DMS 273 (cell line): ENCODE data around the gene AGTPBP1.
A peak's percentile ranks its signal among the peaks of the same experiment; 100 is the strongest.
"Not testable (repeated sequence)": the region's sequence is repeated elsewhere in the genome, so short reads cannot be mapped to it uniquely, and the experiment has no call there.

ENCODE experiments used
- DNase-seq: peaks from one replicate; lab custom pipeline; 2025; ENCODE audit not compliant: unreplicated experiment; lab: John Stamatoyannopoulos, UW

The AGTPBP1 gene

DNA sequence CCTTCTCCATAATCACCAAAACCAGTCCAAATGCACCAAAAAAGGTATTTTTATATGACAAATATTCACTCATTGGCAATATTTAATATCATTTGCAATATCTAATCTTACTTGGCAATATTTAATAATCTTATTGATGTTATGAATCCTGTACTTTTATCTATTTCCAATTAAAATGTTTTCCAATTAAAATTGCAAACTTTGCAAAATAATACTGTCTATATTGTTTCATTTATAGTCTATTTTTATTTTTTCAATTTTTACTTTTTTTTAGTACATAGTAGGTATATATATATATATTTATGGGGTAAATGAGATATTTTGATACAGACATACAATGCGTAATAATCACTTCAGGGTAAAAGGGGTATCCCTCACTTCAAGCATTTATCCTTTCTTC lies 109.9 kb downstream of the AGTPBP1 start:
- no peak for DNase-seq

GRCh38 chr9:85630676-85631075 lies 111.1 kb downstream of the AGTPBP1 start:
- no peak for DNase-seq

DNA sequence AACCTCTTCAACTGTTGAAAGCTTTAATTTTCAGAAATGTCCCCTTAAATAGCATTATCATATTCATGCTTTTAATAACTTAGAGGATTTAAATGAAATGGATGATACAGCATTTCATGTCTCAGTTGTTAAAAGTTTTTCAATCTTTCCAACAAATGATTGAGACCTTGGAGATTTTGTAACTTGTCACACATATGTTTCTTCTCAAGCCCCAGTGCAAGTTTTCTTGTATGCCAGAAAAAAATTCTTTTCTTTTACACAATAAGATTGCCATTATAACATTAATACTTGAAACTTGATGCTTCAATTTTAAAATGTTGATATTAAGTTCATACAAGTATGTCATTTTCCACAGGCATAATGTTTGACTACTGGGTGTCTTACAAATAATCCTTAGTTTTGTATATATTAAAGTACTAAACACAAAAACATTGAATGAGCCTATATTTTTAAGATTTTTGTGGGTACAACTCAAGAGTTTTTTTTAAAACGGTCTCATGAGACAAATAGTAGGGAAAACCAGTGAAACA lies 124.5 kb downstream of the AGTPBP1 start:
- DNase-seq, result no peak

GRCh38 chr9:85615792-85616191 lies 126.0 kb downstream of the AGTPBP1 start:
- no peak for DNase-seq

DNA sequence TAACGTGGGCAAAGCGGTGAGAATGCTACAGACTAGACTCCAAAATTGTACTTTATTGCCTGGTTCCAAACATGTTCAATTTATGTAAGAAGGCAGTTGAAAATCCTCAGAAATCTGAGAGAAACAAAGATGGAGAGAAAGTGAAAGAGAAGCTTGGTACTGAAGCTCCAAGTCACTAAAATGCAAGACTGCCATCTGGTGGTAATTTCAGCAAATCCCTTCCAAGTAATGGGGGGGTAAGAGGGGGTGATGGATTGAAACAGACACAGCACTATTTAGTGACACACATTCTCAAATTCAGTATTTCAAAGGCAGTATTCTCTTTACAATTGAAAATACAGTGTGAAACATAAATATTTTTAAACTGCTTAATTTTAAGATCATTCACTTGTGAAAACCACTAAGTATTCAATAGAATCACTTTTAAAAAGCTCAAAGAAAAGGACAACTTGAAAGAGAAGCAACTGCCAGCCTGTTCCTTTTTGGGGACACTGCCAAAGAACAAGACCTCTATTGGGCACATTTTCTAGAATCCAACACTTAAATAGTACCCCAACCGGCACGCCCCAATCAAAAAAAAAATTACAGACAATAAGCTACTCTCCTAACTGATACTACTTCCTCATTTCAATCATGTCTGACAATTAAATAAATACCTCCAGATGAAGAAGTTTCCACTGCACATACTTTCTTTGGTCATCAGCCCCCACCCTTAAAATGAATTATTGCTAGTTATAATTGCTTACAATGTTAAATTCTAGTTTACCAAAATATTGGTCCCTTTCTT lies 131.5 kb downstream of the AGTPBP1 start:
- peak; percentile 84 for DNase-seq

- no peak for DNase-seq
These were observed 135.8 kb downstream of the AGTPBP1 start for GRCh38 chr9:85605905-85606304.

GRCh38 chr9:85603936-85604335 lies 137.8 kb downstream of the AGTPBP1 start:
- DNase-seq, result no peak

GRCh38 chr9:85602742-85603141 lies 139.0 kb downstream of the AGTPBP1 start:
- peak; percentile 52 for DNase-seq

DNA sequence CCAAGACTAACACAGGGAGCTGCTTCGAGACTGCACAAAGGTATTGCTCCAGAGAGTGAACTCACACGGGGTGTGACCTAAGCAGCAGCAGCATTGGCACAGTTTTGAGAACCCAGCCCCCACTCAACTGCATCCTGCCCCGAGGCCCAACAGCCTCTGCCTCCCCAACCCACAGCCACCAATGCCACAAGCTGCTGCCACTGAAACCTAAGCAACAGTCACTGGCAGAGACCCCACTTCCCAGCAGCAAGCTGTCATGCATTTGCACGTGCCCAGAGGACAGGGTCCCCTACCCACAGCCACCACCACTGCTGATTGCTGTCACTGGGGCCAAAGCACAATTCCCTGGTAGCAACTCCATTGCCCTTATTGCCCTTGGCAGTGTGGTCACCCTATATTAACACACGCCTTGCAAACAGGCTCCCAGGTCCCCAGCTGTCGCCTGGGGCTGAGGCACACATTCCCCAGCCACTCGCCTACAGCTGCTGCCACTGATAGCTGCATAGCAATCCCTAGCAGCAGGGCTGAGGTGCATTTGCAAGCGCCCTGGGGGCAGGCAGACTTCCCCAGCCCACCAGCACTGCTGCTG lies 141.0 kb downstream of the AGTPBP1 start:
- peak; percentile 39 for DNase-seq

DNA sequence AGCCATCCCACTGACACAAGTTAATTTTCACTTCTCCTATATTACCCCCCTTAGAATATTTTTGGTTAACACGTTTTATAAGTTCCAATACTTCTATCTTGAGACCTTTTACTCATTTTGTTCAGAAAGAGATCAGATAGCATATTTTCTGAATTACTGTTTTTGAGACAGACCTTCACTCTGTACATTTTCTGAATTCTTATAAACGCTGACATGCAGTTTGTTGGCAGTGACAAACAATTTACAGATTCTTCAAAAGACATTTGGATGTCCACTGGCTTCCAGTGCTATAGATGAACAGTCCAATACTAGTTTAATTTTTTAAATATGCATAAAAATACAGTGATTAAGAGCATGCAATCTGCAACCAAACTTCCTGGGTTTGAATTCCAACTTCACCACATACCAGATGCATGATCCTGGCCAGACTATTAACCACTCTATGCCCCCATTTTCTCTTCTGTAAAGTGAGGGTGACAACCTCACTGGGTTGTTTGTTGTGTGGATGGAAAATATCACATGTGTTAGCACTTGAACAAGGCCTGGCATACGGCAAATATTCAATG lies 142.1 kb downstream of the AGTPBP1 start:
- DNase-seq, result no peak

GRCh38 chr9:85594316-85594715 lies 147.4 kb downstream of the AGTPBP1 start:
- DNase-seq, result no peak

- no peak for DNase-seq
These were observed 155.1 kb downstream of the AGTPBP1 start for GRCh38 chr9:85586684-85587083.

- no peak for DNase-seq
These were observed 164.3 kb downstream of the AGTPBP1 start for GRCh38 chr9:85577353-85577952.

GRCh38 chr9:85575868-85576267 lies 165.9 kb downstream of the AGTPBP1 start:
- no peak for DNase-seq

DNA sequence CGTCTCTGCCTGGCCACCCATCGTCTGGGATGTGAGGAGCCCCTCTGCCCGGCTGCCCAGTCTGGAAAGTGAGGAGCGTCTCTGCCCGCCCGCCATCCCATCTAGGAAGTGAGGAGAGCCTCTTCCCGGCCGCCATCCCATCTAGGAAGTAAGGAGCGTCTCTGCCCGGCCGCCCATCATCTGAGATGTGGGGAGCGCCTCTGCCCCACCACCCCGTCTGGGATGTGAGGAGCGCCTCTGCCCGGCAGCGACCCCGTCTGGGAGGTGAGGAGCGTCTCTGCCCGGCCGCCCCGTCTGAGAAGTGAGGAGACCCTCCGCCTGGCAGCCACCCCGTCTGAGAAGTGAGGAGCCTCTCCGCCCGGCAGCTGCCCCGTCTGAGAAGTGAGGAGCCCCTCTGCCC lies 168.2 kb downstream of the AGTPBP1 start:
- DNase-seq, result not testable (repeated sequence)

- not testable (repeated sequence) for DNase-seq
These were observed 168.8 kb downstream of the AGTPBP1 start for GRCh38 chr9:85572917-85573316.

GRCh38 chr9:85569988-85570387 lies 171.8 kb downstream of the AGTPBP1 start:
- no peak for DNase-seq

DNA sequence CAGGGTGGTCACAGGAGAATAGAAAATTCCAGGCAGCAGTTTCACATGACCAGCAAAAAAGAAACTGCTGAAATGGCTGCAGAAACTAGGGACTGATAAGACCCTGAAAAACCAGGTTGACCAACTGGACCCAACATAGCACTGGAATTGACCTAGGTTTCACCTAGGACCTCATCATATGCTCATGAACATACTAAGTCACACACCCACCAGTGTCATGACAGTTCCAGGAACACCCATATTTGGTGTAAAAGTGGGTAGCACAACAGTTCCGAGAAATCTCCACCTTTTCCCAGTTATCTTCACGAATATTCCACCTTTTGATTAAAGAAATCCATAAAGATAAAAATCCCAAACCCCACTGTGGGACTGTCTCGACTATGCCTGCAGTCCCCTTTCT lies 182.2 kb downstream of the AGTPBP1 start:
- no peak for DNase-seq

GRCh38 chr9:85554349-85554748 lies 187.4 kb downstream of the AGTPBP1 start:
- DNase-seq, result no peak

DNA sequence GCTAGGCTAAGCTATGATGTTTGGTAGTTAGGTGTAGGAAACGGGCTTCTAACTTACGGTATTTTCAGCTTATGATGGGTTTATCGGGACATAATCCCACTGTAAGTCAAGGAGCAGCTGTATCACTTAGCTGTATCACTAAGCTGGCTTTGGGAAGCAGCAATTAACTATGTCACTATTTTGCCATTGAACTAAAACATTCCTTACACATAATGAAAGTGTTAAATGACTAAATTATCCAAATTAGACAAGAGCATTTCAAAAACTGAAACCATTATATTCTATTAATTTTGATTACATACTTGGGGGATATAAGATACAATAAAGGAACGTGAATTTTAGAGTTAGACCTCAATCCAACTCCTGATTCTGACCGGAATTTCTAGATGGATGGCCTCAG lies 188.3 kb downstream of the AGTPBP1 start:
- DNase-seq, result no peak

DNA sequence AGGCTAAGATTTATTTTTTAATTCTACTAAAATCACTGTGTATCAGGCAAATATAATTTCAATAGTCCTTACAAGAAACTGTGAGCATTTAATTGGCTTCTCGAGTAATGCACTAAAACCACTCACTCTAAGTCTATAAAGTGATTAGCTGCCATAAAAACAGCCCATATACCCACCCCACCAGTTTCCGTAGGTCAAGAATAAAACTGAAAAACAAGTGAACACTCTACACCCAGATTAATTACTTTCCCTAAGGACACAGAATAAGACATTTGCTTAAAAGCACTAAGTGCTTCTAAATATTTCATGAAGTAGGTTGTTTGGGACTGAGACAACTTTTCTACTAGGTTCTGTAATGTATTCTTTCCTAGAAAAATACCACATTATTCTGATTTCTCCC lies 194.2 kb downstream of the AGTPBP1 start:
- no peak for DNase-seq

DNA sequence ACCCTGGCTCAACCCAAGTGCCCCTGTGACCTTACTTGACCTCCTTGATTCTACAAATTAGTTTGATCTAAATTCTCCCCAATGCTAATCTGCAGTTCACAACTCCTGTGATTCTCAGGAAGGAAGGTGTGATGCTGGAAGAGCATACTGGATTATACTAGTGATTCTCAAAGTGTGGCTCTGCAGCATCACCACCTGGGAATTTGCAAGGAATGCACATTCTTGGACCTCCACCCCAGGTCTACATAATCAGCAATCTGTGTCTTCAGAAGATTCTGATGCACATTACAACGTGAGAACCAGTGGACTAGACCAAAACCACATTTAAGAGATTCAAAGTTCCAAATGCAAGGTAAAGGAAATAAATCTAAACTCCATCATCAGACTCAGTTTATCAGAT lies 198.6 kb downstream of the AGTPBP1 start:
- no peak for DNase-seq
